GM18951 (cell line): ENCODE data around the gene ZBED4.
"Not testable (repeated sequence)": the region's sequence is repeated elsewhere in the genome, so short reads cannot be mapped to it uniquely, and the experiment has no call there.

ENCODE experiments used
- POLR2A ChIP-seq: IDR thresholded peaks from 4 replicates; pipeline ENCODE4 v1.6.1; 2011; ENCODE audit warnings: mild to moderate bottlenecking; ENCODE audit not compliant: insufficient read length, insufficient read depth; ENCODE audit errors: extremely low read depth
- in situ Hi-C: fragments of 300-500 bp; cut with MboI; formaldehyde crosslinking; loops from one replicate; pipeline ENCODE4 v1.12.0; 2022; ENCODE audit warnings: low sequenced_read_pairs, mixed read lengths, inconsistent platforms; ENCODE audit not compliant: unreplicated experiment

The ZBED4 gene

GRCh38 chr22:49820984-49821383, 32.7 kb upstream of the ZBED4 start:
- in situ Hi-C loops = no loop called here
- TF ChIP-seq POLR2A = no peak

- in situ Hi-C loops = not testable (repeated sequence)
Observed at GRCh38 chr22:49821741-49822140, 31.9 kb upstream of the ZBED4 start.

- TF ChIP-seq POLR2A = no peak
- in situ Hi-C loops = no loop called here
Observed at GRCh38 chr22:49823289-49824045, 30.2 kb upstream of the ZBED4 start.

GRCh38 chr22:49824185-49824925, 29.3 kb upstream of the ZBED4 start:
- in situ Hi-C loops = no loop called here
- no peak for TF ChIP-seq POLR2A

DNA sequence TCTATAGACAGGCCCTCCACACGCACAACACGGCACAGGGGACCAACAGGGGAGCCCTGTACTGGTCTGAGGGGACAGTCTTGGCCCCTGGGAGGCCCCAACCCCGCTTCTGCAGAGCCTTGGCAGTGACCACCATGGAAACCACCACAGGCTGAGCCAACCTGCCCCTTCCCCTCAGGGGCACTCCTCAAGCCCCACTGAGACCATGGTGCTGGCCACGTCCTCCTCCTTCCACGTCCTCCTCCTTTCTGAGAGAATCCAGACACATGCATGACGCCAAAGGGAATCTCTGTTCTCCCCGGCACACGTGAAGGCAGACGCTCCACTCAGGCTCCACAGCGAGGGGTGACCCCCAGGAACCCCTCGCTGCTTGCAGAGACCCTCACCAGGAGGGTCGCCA, 28.7 kb upstream of the ZBED4 start:
- in situ Hi-C loops = no loop called here
- TF ChIP-seq POLR2A = no peak

- in situ Hi-C loops = no loop called here
- no peak for TF ChIP-seq POLR2A
Observed at GRCh38 chr22:49825436-49825835, 28.2 kb upstream of the ZBED4 start.

- in situ Hi-C loops = no loop called here
- no peak for TF ChIP-seq POLR2A
Observed at GRCh38 chr22:49825944-49826602, 27.6 kb upstream of the ZBED4 start.

- in situ Hi-C loops = no loop called here
- peak; percentile 32 for TF ChIP-seq POLR2A
Observed at GRCh38 chr22:49826603-49827270, 26.9 kb upstream of the ZBED4 start.

DNA sequence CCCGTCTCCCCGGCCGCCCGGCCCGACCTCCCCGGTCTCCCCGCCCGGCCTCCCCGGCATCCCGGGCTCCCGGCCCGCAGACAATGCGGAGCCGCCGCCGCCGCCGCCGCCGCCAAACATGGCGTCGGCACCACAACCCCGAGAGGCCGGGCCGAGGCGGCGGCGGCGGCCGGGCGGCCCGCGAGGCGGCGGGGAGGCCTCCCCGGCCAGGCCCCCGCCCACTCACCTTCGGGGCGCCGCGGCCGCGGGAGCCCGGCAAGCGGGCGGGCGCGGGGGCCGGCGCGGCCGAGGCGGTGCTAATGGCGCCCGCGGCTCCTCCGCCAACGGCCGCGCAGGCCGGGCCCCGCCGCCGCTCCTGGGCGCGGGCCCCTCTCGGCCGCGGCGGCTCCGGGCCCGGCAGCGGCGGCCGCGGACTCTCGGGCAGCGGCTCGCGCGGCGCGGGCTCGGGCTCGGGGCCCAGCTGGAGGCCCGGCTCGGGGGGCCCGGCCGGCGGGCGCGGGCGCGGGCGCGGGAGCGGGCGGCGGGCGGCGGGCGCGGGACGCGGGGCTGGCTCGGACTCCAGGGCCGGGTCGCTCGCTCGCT, 26.3 kb upstream of the ZBED4 start:
- in situ Hi-C loops = no loop called here
- no peak for TF ChIP-seq POLR2A

- TF ChIP-seq POLR2A = peak; percentile 74
- in situ Hi-C loops = no loop called here
Observed at GRCh38 chr22:49827853-49828598, 25.6 kb upstream of the ZBED4 start, which contains the start of gene BRD1. Gene BRD1, minus strand, starts transcription at chr22:49827873. Its CDS starts 3,556 bp downstream, at chr22:49824317.

DNA sequence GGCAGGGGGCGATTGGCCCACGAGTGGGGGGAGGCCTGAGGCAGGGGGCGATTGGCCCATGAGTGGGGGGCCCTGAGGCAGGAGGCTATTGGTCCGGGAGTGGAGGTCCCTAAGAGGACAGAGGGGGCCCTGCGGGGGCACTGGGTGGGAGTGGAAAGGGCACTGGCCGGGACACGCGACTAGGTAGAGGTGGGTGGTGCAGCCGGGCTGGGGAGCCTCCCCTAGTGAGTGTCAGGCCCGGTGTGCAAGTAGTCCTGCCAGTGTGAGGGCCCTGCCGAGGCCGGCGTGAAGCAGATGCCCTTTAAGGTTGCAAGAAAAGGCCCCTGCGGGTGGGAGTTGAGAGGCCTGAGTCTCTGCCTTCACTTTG, 25.1 kb upstream of the ZBED4 start:
- in situ Hi-C loops = no loop called here
- no peak for TF ChIP-seq POLR2A
